ENCODE measurements around the gene RAB11FIP5. TPM values are rescaled to one million over a fixed set of nuclear protein-coding genes. Genes with fewer than 3 reads are reported as not detected.

Gene RAB11FIP5
- total and polyA plus RNA-seq, 9 of the 15 experiments (the other 6 are each of a cell fraction or from before 2014, with no cell fraction given) = 1.7 to 14.4 (median 6.4) TPM

DNA sequence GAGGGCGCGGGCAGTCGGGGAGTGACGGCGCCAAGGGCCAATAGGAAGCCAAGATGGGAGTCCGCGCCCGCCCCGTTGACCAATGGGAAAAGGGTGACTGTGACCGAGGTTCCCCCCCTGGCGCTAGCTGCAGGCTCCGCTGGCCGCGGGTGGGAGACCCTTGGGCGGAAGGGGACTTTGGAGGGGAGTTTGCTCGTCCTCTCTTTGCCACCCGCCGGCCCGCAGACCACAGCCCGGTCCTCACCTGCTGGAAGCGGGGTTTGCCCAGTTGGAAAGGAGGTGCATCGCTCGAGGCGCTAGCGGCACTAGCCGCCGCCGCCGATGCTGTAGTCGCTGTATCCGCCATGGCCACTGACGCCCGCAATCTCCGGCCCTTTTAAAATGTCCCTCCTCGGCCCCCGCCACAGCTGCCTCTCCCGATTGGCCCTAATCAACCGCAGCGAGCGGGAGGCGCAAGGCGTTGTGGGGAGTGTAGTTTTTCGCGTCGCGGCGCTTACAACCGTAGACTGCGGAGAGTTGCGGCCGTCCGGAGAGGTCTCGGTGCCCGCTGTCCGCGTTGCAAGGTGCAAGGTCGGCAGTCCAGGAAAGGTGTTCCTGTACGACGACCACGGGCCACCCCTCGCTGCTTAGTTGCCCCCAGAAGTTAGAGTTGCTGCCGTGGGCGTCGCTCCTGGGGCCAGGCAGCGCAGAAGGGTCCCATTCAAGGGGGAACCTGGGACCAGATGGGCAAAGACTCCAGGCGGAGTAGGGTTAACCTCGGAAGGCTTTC lies 41.2 kb downstream of the RAB11FIP5 start, which contains the start of gene SFXN5 (continued):
- TF ChIP-seq MYBL2 (IDR thresholded peaks at IDR 0.05; ENCODE audit: low read depth) = no peak
- TF ChIP-seq MYBL2 (CRISPR knock-in tag; IDR thresholded peaks at IDR 0.05; ENCODE audit: borderline replicate concordance) = no peak
- TF ChIP-seq, protein P1, sequence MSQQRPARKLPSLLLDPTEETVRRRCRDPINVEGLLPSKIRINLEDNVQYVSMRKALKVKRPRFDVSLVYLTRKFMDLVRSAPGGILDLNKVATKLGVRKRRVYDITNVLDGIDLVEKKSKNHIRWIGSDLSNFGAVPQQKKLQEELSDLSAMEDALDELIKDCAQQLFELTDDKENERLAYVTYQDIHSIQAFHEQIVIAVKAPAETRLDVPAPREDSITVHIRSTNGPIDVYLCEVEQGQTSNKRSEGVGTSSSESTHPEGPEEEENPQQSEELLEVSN (IDR thresholded peaks at IDR 0.05; ENCODE audit: borderline replicate concordance in 1 of 2, extremely low read depth in 1 of 2, insufficient read depth in 1 of 2, insufficient read length in 1 of 2, low read depth in 1 of 2, low read length in 1 of 2, poor library complexity in 1 of 2, severe bottlenecking in 1 of 2) = peak in 1 of 2 experiments; percentile 10
- TF ChIP-seq HDAC1 (IDR thresholded peaks at IDR 0.05) = peak in 1 of 2 experiments; percentile 71; a peak in 2 of 4 replicates
- no peak for TF ChIP-seq WHSC1 (IDR thresholded peaks at IDR 0.05; ENCODE audit: low read length)
- TF ChIP-seq, protein P2, sequence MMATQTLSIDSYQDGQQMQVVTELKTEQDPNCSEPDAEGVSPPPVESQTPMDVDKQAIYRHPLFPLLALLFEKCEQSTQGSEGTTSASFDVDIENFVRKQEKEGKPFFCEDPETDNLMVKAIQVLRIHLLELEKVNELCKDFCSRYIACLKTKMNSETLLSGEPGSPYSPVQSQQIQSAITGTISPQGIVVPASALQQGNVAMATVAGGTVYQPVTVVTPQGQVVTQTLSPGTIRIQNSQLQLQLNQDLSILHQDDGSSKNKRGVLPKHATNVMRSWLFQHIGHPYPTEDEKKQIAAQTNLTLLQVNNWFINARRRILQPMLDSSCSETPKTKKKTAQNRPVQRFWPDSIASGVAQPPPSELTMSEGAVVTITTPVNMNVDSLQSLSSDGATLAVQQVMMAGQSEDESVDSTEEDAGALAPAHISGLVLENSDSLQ (IDR thresholded peaks at IDR 0.05) = peak; percentile 100
- peak; percentile 46; the same call in 1 of the 2 replicates for TF ChIP-seq FOSL1 (tag; conservative IDR thresholded peaks at IDR 0.05)
- TF ChIP-seq ZNF561 (CRISPR knock-in tag; conservative IDR thresholded peaks at IDR 0.05) = no peak
- peak; percentile 55 for TF ChIP-seq MYC (IDR thresholded peaks at IDR 0.05; ENCODE audit: low read depth, low read length)
- TF ChIP-seq MYC (CRISPR knock-in tag; IDR thresholded peaks at IDR 0.05; ENCODE audit: borderline replicate concordance, low read depth) = no peak; the same call in 1 of the 2 replicates
- peak; percentile 87 for TF ChIP-seq SP2 (IDR thresholded peaks at IDR 0.05; ENCODE audit: extremely low read depth, low read depth, low read length, poor library complexity, severe bottlenecking)
- TF ChIP-seq BHLHE40 (IDR thresholded peaks at IDR 0.05; ENCODE audit: low read length) = 0 out of 2 replicates have a peak, but pooled peaks have one; percentile 9
- peak; percentile 75; the same call in 1 of the 2 replicates for TF ChIP-seq GABPA (tag; conservative IDR thresholded peaks at IDR 0.05; ENCODE audit: low read depth)
- TF ChIP-seq ZNF140 (CRISPR knock-in tag; IDR thresholded peaks at IDR 0.05) = no peak
- TF ChIP-seq, protein P3, sequence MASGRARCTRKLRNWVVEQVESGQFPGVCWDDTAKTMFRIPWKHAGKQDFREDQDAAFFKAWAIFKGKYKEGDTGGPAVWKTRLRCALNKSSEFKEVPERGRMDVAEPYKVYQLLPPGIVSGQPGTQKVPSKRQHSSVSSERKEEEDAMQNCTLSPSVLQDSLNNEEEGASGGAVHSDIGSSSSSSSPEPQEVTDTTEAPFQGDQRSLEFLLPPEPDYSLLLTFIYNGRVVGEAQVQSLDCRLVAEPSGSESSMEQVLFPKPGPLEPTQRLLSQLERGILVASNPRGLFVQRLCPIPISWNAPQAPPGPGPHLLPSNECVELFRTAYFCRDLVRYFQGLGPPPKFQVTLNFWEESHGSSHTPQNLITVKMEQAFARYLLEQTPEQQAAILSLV (tag; IDR thresholded peaks at IDR 0.05) = no peak
- TF ChIP-seq RCOR1 (IDR thresholded peaks at IDR 0.05; ENCODE audit: borderline replicate concordance in 1 of 2, low read depth in 2 of 2, low read length in 2 of 2) = peak in 1 of 2 experiments; percentile 46; a peak in 1 of 4 replicates
- no peak for TF ChIP-seq FOXJ2 (tag; IDR thresholded peaks at IDR 0.05)
- TF ChIP-seq BCOR (IDR thresholded peaks at IDR 0.05) = peak; percentile 57; the same call in 1 of the 2 replicates
- TF ChIP-seq, protein P4, sequence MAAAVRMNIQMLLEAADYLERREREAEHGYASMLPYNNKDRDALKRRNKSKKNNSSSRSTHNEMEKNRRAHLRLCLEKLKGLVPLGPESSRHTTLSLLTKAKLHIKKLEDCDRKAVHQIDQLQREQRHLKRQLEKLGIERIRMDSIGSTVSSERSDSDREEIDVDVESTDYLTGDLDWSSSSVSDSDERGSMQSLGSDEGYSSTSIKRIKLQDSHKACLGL (CRISPR knock-in tag; IDR thresholded peaks at IDR 0.05; ENCODE audit: borderline replicate concordance, poor library complexity, severe bottlenecking) = no peak
- no peak for TF ChIP-seq MEF2A (IDR thresholded peaks at IDR 0.05; ENCODE audit: control insufficient read depth, low read depth, low read length)
- peak; percentile 57 for TF ChIP-seq CBFA2T3 (IDR thresholded peaks at IDR 0.05)
- peak; percentile 76; the same call in 1 of the 2 replicates for TF ChIP-seq EP400 (IDR thresholded peaks at IDR 0.05)
- peak; percentile 67 for TF ChIP-seq TCF3 (CRISPR knock-in tag; IDR thresholded peaks at IDR 0.05)
- no peak for TF ChIP-seq PHB2 (IDR thresholded peaks at IDR 0.05; ENCODE audit: low read depth)
- TF ChIP-seq EGR1 (conservative IDR thresholded peaks at IDR 0.05) = peak; percentile 42; the same call in 1 of the 2 replicates
